ENCODE results near the gene ACSF3.

Gene ACSF3

GRCh38 chr16:89093602-89094251 lies at the start of gene ACSF3:
Gene ACSF3 (plus strand): TSS chr16:89093852. CDS start chr16:89100682, 6,830 bp downstream.
- H3K4me3 Mint-ChIP-seq, result peak within 1 kb of the TSS; percentile 99
- H3K36me3 Mint-ChIP-seq (ENCODE audit: low read depth), result peaks cover 10% of the 10 kb centered on the region
- H3K4me1 Mint-ChIP-seq, result peaks cover 47% of the 10 kb centered on the region
- peaks cover 2% of the 10 kb centered on the region for H3K27me3 Mint-ChIP-seq
- no peaks in the 10 kb centered on the region for H3K9me3 Mint-ChIP-seq
- DNase-seq (peak; percentile 77), ATAC-seq (peak; percentile 56)
- peak within 1 kb of the TSS; percentile 98 for H3K27ac Mint-ChIP-seq

- Mint-ChIP-seq H3K9me3 (peaks cover 5% of the 10 kb centered on the region), H3K4me3 (no peak overlapping the region), H3K27ac (no peak overlapping the region), H3K36me3 (ENCODE audit: low read depth) (no peaks in the 10 kb centered on the region), H3K4me1 (no peaks in the 10 kb centered on the region), H3K27me3 (peaks cover 5% of the 10 kb centered on the region)
- ATAC-seq, result no peak
- DNase-seq, result no peak
Measured at GRCh38 chr16:89044418-89045180, 49.1 kb upstream of the ACSF3 start.

- Mint-ChIP-seq H3K27me3 (peaks cover 5% of the 10 kb centered on the region), H3K4me1 (no peaks in the 10 kb centered on the region), H3K27ac (no peak overlapping the region), H3K4me3 (no peak overlapping the region), H3K36me3 (ENCODE audit: low read depth) (no peaks in the 10 kb centered on the region), H3K9me3 (peaks cover 5% of the 10 kb centered on the region)
- ATAC-seq (no peak), DNase-seq (no peak)
Measured at GRCh38 chr16:89045181-89045815, 48.4 kb upstream of the ACSF3 start.

GRCh38 chr16:89045881-89046280 lies 47.8 kb upstream of the ACSF3 start:
- ATAC-seq, result no peak
- no peak overlapping the region for H3K4me3 Mint-ChIP-seq

GRCh38 chr16:89046491-89046890 lies 47.2 kb upstream of the ACSF3 start:
- Mint-ChIP-seq H3K36me3 (ENCODE audit: low read depth) (no peaks in the 10 kb centered on the region), H3K9me3 (peaks cover 5% of the 10 kb centered on the region), H3K4me3 (no peak overlapping the region), H3K27me3 (peaks cover 5% of the 10 kb centered on the region), H3K27ac (no peak overlapping the region), H3K4me1 (no peaks in the 10 kb centered on the region)
- ATAC-seq, result no peak
- no peak for DNase-seq

More at GRCh38 chr16:89045881-89046280, 47.8 kb upstream of the ACSF3 start:
- H3K27me3 Mint-ChIP-seq, result peaks cover 5% of the 10 kb centered on the region
- no peaks in the 10 kb centered on the region for H3K4me1 Mint-ChIP-seq
- H3K36me3 Mint-ChIP-seq (ENCODE audit: low read depth), result no peaks in the 10 kb centered on the region
- H3K9me3 Mint-ChIP-seq, result peaks cover 5% of the 10 kb centered on the region
- H3K27ac Mint-ChIP-seq, result no peak overlapping the region
- DNase-seq, result no peak

- DNase-seq, result no peak
- Mint-ChIP-seq H3K27ac (no peak overlapping the region), H3K9me3 (peaks cover 5% of the 10 kb centered on the region), H3K36me3 (ENCODE audit: low read depth) (no peaks in the 10 kb centered on the region), H3K4me3 (no peak overlapping the region), H3K27me3 (peaks cover 5% of the 10 kb centered on the region), H3K4me1 (no peaks in the 10 kb centered on the region)
- no peak for ATAC-seq
Measured at GRCh38 chr16:89047331-89048089, 46.1 kb upstream of the ACSF3 start.

GRCh38 chr16:89048090-89048725 lies 45.4 kb upstream of the ACSF3 start:
- H3K27me3 Mint-ChIP-seq, result peaks cover 5% of the 10 kb centered on the region
- no peak for DNase-seq
- ATAC-seq, result no peak
- H3K9me3 Mint-ChIP-seq, result peaks cover 5% of the 10 kb centered on the region
- H3K27ac Mint-ChIP-seq, result no peak overlapping the region
- no peaks in the 10 kb centered on the region for H3K36me3 Mint-ChIP-seq (ENCODE audit: low read depth)
- peaks cover 2% of the 10 kb centered on the region for H3K4me1 Mint-ChIP-seq
- H3K4me3 Mint-ChIP-seq, result no peak overlapping the region

- Mint-ChIP-seq H3K36me3 (ENCODE audit: low read depth) (no peaks in the 10 kb centered on the region), H3K9me3 (peaks cover 5% of the 10 kb centered on the region), H3K4me1 (peaks cover 2% of the 10 kb centered on the region), H3K27me3 (peaks cover 5% of the 10 kb centered on the region), H3K4me3 (no peak overlapping the region), H3K27ac (no peak overlapping the region)
- no peak for DNase-seq
- no peak for ATAC-seq
Measured at GRCh38 chr16:89048871-89049422, 44.7 kb upstream of the ACSF3 start.

GRCh38 chr16:89049484-89050118 lies 44.1 kb upstream of the ACSF3 start:
- no peak for ATAC-seq
- peaks cover 2% of the 10 kb centered on the region for H3K4me1 Mint-ChIP-seq
- no peak overlapping the region for H3K4me3 Mint-ChIP-seq
- no peaks in the 10 kb centered on the region for H3K36me3 Mint-ChIP-seq (ENCODE audit: low read depth)
- no peak overlapping the region for H3K27ac Mint-ChIP-seq
- H3K9me3 Mint-ChIP-seq, result peaks cover 5% of the 10 kb centered on the region
- DNase-seq, result no peak
- H3K27me3 Mint-ChIP-seq, result peaks cover 5% of the 10 kb centered on the region

GRCh38 chr16:89050119-89050867 lies 43.4 kb upstream of the ACSF3 start:
- Mint-ChIP-seq H3K9me3 (peaks cover 5% of the 10 kb centered on the region), H3K4me3 (no peak overlapping the region), H3K27me3 (peaks cover 5% of the 10 kb centered on the region), H3K36me3 (ENCODE audit: low read depth) (no peaks in the 10 kb centered on the region), H3K27ac (no peak overlapping the region), H3K4me1 (peaks cover 2% of the 10 kb centered on the region)
- no peak for DNase-seq
- ATAC-seq, result no peak

- ATAC-seq (no peak), DNase-seq (no peak)
- Mint-ChIP-seq H3K9me3 (peaks cover 3% of the 10 kb centered on the region), H3K4me1 (peaks cover 2% of the 10 kb centered on the region), H3K4me3 (no peak overlapping the region), H3K27ac (no peak overlapping the region), H3K36me3 (ENCODE audit: low read depth) (no peaks in the 10 kb centered on the region), H3K27me3 (peaks cover 5% of the 10 kb centered on the region)
Measured at GRCh38 chr16:89050868-89051311, 42.8 kb upstream of the ACSF3 start.

- DNase-seq (no peak), ATAC-seq (no peak)
- Mint-ChIP-seq H3K4me1 (peaks cover 2% of the 10 kb centered on the region), H3K9me3 (no peaks in the 10 kb centered on the region), H3K36me3 (ENCODE audit: low read depth) (no peaks in the 10 kb centered on the region), H3K27ac (no peak overlapping the region), H3K4me3 (no peak overlapping the region), H3K27me3 (peaks cover 3% of the 10 kb centered on the region)
Measured at GRCh38 chr16:89051521-89052166, 42.0 kb upstream of the ACSF3 start.
